ENCODE measurements around the gene ALDH9A1. TPM values are rescaled to one million over a fixed set of nuclear protein-coding genes. Genes with fewer than 3 reads are reported as not detected.

ALDH9A1 gene
- total RNA-seq, 1 donor = 28.7 TPM

DNA sequence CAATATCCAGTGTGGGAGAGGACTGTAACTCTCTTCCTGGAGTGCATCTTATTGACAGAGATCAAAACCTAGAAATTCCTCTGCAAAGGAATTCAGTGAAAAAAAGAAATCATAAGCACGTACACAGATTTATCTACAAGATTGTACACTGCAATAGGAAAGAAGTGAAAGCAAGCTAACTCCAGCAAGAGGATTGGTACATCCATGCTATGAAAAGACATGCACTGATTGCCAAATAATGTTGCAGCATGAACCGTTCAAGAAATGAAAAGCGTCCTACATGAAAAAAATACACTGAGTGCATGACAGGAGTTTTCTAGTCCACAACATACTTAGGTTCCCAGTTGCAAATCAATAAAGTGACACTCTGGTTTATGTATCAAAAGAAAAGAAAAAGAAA, 69.2 kb downstream of the ALDH9A1 start:
- Histone ChIP-seq H3K4me1 (ENCODE audit: insufficient read depth, low read length) (peaks cover 39% of the 10 kb centered on the region), H3K4me3 (ENCODE audit: low read length) (no peak overlapping the region), H3K27me3 (ENCODE audit: insufficient read depth, low read length) (no peaks in the 10 kb centered on the region), H3K9me3 (ENCODE audit: low read depth, low read length) (no peaks in the 10 kb centered on the region)

GRCh38 chr1:165628147-165628822, 70.1 kb downstream of the ALDH9A1 start:
- no peak overlapping the region for H3K4me3 ChIP-seq (ENCODE audit: low read length)
- H3K4me1 ChIP-seq (ENCODE audit: insufficient read depth, low read length) = peaks cover 34% of the 10 kb centered on the region
- H3K27me3 ChIP-seq (ENCODE audit: insufficient read depth, low read length) = no peaks in the 10 kb centered on the region
- H3K9me3 ChIP-seq (ENCODE audit: low read depth, low read length) = no peaks in the 10 kb centered on the region

DNA sequence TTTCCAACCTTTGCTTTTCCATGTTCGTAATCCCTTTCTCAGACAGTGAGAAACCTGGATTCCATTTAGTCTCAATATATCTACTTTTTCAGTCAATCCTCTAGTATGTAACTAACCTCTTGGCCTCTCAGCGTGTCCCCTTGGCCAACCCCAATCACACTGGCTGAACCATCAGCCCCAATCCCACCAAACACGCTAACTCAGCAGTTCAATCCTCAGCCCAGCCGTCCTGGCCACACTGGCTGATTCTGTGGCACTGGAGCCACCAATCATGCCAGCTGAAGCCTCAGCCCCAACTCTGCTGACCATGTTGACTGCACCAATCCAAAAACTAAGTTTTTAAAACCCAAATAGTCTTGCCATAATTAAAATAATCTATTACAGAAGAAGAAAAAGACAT, 73.9 kb downstream of the ALDH9A1 start:
- Histone ChIP-seq H3K4me1 (ENCODE audit: insufficient read depth, low read length) (peaks cover 7% of the 10 kb centered on the region), H3K9me3 (ENCODE audit: low read depth, low read length) (no peaks in the 10 kb centered on the region), H3K4me3 (ENCODE audit: low read length) (no peak overlapping the region), H3K27me3 (ENCODE audit: insufficient read depth, low read length) (peaks cover 3% of the 10 kb centered on the region)

GRCh38 chr1:165623624-165624023, 74.7 kb downstream of the ALDH9A1 start:
- peaks cover 3% of the 10 kb centered on the region for H3K27me3 ChIP-seq (ENCODE audit: insufficient read depth, low read length)
- H3K4me1 ChIP-seq (ENCODE audit: insufficient read depth, low read length) = peaks cover under 1% of the 10 kb centered on the region
- H3K9me3 ChIP-seq (ENCODE audit: low read depth, low read length) = no peaks in the 10 kb centered on the region
- H3K4me3 ChIP-seq (ENCODE audit: low read length) = no peak overlapping the region

DNA sequence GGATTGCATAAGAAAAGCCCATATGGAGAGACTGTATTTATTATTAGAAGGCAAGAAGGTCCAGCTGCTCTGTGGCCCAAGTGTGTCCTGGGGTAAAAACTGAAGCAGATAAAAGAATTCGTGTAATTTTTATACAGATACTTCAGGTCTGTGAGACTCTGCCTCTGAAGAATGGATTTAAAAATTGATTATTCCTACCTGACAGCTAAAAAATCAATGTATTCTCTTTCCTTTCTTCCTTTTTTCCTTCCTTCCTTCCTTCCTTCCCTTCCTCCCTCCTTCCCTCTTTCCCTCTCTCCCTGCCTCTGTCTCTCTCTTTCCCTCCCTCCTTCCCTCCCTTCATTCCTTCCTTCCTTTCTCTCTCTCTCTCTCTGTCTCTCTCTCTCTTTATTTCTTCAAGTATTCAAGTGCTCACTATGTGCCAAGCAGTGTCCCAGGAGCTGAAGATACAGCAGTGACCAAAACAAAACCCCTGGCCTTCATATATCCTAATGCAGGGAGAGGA, 78.7 kb downstream of the ALDH9A1 start:
- Histone ChIP-seq H3K9me3 (ENCODE audit: low read depth, low read length) (no peaks in the 10 kb centered on the region), H3K27me3 (ENCODE audit: insufficient read depth, low read length) (peaks cover 8% of the 10 kb centered on the region), H3K4me3 (ENCODE audit: low read length) (no peak overlapping the region), H3K4me1 (ENCODE audit: insufficient read depth, low read length) (no peaks in the 10 kb centered on the region)

- H3K9me3 ChIP-seq (ENCODE audit: low read depth, low read length) = peaks cover 7% of the 10 kb centered on the region
- no peak overlapping the region for H3K4me3 ChIP-seq (ENCODE audit: low read length)
- H3K4me1 ChIP-seq (ENCODE audit: insufficient read depth, low read length) = no peaks in the 10 kb centered on the region
- peaks cover 21% of the 10 kb centered on the region for H3K27me3 ChIP-seq (ENCODE audit: insufficient read depth, low read length)
Observed at GRCh38 chr1:165616987-165617546, 81.3 kb downstream of the ALDH9A1 start.

GRCh38 chr1:165616054-165616612, 82.2 kb downstream of the ALDH9A1 start:
- Histone ChIP-seq H3K4me1 (ENCODE audit: insufficient read depth, low read length) (no peaks in the 10 kb centered on the region), H3K9me3 (ENCODE audit: low read depth, low read length) (peaks cover 7% of the 10 kb centered on the region), H3K27me3 (ENCODE audit: insufficient read depth, low read length) (peaks cover 21% of the 10 kb centered on the region), H3K4me3 (ENCODE audit: low read length) (no peak overlapping the region)

Other genes starting within 250 kb of the ALDH9A1 start
- not detected for gene LRRC52, start 154.6 kb downstream of the ALDH9A1 start, total RNA-seq
- 17.8 TPM for gene MGST3, start 67.3 kb downstream of the ALDH9A1 start, total RNA-seq
- gene TMCO1, start 70.3 kb upstream of the ALDH9A1 start, total RNA-seq = 31.9 TPM
- 5.2 TPM for gene UCK2, start 129.1 kb upstream of the ALDH9A1 start, total RNA-seq

Measured in mononuclear cell (primary cell).